NCI-H345 treated with DMSO at 0.1 percent for 48 hours (cell line): ENCODE results near the gene C1orf174.

ENCODE experiments used
- DNase-seq: peaks from one replicate; lab custom pipeline; 2025; ENCODE audit not compliant: unreplicated experiment; lab: John Stamatoyannopoulos, UW

The C1orf174 gene

DNA sequence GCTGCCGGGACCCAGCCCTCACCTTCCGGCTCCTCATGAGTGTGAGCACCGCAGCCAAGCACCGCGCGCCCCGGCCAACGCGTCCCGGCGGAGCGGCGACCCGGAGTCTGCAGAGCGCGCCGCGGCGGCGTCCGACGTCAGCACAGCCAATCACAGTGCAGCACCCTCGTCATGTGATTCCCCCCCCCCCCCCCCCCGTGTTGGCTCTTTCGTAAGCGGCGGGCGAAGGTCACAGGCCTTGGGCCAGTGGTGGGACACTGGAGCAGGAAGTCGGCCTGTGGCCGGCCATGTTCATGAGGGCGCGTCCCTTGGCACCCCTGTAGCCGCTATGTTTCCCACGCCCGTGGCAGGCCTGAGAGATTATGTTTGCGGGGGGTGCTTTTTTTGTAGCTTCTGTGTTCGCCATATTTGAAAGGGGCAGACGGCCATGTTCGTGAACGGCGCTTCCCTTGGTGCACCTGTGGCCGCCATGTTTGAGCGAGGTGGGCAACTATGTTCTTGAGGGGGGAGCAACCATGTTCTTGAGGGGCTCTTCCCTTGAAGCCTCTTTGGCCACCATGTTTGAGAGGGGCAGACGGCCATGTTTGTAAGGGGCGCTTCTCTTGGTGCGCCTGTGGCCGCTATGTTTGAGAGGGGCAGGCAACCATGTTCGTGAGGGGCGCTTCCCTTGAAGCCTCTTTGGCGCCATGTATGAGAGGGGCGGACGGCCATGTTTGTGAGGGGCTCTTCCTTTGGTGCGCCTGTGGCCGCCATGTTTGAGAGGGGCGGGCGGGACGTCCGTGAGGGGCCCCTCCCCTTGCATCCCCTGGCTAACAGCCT, at the start of gene C1orf174:
Gene C1orf174 (minus strand): TSS at position 123 of the 819 bp plus-strand sequence. CDS start 86 bp downstream, at position 37.
- peak; percentile 98 for DNase-seq

DNA sequence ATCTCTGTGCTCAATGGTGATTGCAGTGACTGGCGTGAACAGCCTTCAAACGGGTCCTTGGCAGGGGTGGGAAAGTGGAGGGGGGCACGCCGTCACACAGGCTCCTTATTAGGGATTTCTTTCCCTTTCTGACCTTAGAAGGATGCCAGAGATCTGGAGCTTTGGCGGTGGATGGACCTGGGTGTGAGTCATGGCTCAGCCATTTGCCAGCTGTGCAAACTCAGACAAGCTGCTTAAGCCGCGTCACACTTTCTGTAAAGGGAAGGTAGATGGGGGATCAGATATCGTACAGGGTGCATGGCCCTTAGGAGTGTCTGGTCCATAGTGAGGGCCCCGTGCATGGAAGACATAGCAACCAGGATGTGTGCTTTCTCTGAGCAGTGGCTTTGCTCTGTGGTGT, 48.3 kb upstream of the C1orf174 start:
- DNase-seq = no peak

DNA sequence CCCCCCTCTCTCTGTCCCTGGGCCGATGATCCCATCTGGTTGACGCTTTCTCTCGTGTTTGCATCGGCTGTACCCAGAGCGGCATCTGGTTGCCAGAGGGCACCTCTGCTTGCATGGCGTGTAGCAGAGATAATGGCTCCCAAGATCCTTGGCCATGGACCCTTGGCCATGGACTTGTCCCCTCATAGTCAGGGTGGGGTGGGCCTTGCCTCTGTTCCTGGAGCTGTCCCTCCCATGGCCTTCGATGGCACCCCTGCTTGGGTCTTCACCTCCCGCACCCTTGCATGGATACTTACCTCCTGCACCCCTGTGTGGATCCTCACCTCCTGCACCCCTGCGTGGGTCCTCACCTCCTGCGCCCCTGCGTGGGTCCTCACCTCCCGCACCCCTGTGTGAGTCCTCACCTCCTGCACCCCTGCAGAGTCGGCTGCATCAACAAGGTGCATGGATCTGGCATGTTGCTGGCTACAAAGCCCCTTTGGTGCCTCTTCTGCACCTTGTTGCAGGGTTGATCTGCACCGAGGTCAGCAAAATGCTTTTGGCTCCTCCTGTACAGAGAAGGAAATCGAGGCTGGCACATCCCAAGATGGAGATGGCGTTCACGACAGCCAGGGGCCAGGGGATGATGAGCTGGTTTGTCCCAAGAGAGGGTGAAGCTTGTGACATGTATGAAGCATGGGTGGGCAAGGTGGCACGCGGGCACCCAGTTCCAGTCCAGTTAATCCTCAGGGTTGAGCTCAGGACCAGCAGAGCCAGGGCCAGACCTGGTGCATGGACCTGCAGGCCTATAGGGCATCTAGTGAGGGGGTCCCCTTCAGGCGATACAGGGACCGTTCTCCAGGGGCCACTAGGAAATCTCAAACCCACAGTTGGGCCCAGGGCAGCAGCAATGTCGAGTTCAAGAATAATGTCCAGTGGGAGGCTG, 46.1 kb upstream of the C1orf174 start:
- peak; percentile 8 for DNase-seq

DNA sequence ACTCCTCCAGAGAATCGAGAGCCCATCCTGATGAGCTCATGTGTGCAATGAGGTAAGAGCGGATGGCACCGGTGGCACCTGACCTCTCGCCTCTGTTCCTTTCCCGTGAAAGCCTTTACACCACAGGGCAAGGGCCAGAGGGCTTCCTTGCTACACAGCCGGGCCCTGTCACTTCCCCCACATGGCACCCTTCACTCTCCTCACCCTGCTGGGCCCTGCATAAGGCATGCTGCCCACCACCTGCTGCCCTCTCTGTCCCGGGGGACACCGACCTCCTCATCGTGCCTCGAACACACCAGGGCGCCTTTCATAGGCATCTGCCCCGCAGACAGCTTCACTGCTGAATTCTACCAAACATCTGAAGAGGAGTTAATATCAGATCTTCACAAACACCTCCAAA, 45.1 kb upstream of the C1orf174 start:
- DNase-seq = no peak

DNA sequence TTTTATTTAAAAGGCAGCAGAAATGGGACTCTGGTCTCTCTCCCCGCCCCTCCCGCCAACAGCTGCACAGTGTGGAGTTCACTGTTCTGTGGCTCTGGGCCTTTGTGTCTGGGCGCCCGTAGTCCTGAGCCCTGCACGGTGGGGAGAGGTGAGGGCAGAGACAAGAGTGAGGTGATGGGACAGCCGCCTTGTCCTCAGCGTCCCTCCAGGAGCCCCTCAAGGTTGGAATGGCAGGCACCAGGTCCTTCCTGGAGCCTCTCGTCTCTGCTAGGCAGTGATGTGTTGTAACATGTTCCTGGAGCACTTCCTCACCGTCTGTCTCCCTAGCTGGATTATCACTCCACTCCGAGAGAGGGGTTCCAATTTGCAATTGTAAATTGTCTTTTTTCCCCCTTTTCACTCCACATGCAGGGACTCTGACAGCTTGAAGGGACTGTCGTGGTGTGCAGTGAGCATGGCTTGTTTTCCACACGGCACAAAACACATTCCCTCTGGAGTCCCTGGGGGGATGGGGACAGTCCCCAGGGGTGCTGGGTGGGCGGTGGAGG, 44.6 kb upstream of the C1orf174 start:
- DNase-seq = no peak

DNA sequence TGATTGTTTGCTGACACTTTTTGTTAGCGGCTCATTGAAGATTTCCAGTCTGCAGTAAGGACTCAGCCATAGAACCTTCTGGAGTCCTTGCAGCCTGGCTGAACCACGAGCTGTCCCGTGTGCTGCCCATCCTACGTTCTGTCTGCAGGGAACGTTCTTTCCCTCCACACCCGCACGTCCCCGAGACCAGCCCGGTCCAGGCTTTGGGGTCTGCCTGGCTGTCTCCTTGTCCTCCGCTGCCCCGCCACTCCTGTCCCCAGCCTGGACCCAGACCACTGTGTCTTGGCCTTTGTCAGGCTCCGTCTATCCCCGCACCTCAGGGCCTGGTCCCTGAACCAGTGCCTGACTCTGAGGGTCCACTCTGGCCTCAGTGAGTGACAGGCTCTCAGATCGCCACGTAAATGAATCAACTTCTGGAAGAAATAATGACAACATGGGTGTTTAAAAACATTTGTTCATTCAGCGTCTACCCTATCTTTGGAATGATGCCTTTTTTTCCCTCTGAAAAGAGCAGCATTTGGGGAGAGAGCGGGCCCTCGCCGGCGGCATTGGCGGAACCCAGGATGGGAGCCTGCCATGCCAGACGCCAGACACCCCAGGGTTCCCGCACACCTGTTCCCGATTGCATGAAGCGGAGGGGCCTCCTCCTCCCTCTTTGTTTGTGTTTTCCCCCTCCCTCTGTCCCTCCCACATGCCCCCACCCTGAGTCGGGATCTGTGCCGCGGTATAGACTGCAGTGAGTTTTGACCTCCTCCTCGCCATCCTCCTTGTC, 43.9 kb upstream of the C1orf174 start:
- DNase-seq = peak; percentile 60

DNA sequence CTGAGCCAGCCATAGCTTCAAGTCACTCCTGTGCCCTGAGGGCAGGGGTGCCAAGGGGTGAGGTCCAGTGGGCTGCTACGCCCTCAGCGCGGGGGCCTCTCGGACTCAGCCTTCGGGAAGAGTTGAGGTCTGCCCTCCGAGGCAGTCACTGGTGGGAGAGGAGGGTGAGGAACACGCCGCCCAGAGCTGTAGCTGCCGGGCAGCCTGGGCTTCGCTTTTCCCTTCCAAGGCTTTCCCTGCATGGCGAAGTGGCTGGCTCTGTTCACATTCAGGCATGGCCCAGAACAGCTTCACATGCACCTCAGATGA, 43.0 kb upstream of the C1orf174 start:
- no peak for DNase-seq

DNA sequence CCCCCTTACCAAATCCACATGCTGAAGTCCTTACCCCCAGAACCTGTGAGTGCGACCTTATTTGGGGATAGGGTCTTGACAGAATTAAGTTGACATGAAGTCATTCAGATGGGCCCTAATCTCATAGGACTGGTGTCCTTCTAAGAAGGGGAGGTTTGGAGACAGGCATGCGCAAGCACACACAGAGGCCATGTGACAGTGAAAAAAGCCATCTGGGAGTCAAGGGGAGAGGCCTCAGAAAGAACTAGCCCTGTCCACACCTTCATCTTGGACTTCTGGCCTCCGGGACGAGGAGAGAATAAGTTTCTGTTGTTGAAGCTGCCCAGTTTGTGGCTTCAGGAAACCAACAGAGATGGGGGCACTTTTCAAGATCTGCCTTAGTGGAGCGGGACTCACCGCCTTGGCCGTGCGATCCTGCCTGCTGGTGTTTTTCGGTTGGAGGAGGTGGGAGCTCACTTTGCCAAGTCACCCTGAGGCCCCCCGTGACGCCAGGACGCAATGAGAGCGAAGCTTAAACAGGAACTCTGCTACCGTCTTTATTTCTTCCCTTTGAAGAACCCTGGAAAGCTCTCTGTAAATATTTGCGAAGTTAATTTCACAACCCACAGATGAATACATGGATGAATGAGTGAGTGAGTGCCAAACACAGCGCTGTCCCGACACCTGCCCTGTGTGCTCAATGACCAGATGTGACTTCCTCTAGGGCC, 42.5 kb upstream of the C1orf174 start:
- DNase-seq = peak; percentile 96

DNA sequence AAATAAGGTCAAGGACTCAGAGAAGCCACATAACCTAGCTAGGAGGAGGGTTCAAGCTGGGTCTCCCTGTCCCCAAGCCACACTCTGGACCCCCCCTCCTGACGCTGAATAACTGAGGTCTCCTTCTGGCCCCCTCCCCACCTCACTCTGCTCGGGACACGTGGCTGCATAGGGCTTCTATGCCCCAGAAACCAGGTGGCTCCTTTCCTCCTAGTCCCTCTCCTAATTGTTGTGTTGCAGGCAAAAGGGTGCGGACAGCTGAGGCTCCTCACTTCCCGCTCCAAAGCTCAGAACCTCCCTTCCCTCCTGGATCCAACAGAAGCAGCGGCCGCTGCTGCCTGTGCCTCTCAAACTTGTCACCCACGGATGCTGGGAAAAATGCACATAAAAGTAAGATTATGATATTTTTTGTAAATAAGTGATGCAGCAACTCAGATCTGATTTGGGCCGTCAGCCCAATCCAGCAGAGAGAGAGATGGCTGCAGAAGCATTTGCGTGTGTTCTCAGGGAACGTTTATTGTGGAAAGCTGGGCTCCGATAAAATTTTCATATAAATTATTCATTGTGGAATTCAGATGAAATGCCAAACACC, 40.8 kb upstream of the C1orf174 start:
- no peak for DNase-seq

DNA sequence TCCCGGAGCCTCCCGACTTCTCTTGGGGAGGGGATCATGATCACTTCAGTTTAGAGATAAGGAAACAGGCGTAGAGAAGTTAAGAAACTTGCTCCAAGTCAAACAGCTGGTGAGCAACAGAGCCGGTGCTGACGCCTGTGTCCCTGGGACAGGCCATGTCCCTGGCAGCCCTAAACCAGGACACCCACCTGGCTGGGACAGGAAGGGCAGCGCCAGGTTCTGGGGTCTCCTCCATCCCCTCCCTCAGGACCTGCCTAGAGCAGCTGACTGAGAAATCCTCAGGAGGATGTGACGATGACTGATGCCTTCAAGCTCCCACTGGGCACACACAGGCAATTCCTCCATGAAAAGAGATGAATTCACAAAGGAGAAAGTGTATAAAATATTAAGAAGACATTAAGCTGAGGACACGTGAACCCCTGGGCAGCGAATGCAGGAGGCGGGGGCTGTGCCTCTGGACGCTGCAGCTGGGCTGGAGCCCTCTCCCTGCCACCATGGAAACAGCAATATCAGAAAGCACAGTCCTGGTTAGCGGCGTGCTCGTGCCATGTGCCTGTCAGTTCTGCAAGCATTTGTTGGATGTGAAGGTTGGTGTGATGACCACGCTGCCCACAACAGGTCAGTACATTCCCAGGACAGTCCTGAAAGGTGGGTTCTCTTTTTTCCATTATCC, 40.1 kb upstream of the C1orf174 start:
- no peak for DNase-seq

DNA sequence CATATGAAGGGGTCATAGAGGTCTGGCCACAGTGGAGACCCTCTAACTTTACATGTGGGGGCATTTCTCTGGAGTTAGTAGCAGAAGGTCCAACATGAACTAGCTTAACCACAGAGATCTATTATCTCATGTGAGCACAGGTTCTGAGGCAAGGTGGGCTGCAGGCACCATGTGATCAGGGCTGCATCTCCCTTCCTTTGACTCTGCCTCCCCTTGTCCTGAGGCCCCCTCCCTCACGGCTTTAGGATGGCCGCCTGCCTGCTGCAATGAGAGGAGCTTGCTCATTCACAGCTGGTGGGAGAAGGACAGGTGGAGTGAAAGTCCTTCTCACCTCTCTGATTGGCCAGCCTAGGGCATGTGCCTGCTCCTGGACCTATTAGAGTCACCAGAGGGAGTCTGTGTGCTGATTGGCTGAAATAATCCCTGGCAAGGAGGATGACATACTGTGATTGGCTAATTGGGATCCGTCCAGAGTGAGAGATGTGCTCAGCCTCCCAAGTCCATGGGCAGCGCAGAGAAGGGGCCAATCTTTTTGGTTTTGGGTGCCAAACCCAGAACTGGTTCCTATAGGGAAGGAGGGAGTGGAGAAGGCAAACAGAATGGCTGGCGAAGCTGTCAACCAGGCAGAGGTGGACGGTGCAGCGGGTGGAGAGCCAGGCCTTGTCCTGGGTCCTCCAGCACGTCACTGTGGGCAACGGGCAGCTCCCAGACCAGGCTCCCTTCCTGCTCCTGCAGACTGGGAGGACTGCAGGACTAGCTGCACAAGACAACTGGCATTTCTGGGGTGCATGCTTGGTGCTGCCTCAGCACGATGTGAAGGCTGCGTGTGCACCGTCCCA, 39.4 kb upstream of the C1orf174 start:
- DNase-seq = no peak

DNA sequence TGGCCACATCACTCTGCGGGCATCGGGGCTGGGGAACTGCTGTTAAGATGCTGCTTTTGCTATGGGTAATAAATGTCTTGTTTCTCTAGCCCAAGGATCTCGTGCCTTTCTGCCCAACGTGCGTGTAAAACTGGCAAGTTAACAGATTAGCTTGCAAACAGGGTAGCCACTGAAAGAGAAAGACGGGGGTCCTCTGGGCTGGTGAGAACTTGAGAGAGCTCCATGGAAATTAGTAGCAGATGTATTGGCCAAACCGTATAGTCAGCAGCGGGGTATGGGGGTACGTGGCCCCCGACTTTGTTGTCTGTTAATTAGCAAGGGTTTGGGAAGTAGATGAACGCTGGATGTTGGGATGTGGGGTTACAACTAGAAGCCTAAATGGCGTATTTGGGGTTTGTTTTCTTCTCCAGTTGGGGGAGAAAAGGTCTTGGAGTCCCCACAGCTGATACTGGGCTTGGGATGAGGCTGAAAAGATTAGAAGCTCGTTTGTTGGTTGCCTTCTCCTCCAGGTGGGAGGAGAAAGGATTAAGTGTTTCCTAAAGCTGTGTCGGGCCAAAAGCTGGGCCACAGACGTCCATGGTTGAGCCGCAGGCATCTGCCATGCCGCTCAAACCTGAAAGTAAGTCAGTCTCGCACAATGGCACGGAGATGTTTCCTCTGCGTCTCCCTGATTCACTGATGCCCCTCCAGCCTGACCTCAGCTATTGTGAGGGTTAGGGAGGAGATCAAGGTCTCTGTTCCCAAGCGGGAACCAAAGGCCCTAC, 32.3 kb upstream of the C1orf174 start:
- no peak for DNase-seq

DNA sequence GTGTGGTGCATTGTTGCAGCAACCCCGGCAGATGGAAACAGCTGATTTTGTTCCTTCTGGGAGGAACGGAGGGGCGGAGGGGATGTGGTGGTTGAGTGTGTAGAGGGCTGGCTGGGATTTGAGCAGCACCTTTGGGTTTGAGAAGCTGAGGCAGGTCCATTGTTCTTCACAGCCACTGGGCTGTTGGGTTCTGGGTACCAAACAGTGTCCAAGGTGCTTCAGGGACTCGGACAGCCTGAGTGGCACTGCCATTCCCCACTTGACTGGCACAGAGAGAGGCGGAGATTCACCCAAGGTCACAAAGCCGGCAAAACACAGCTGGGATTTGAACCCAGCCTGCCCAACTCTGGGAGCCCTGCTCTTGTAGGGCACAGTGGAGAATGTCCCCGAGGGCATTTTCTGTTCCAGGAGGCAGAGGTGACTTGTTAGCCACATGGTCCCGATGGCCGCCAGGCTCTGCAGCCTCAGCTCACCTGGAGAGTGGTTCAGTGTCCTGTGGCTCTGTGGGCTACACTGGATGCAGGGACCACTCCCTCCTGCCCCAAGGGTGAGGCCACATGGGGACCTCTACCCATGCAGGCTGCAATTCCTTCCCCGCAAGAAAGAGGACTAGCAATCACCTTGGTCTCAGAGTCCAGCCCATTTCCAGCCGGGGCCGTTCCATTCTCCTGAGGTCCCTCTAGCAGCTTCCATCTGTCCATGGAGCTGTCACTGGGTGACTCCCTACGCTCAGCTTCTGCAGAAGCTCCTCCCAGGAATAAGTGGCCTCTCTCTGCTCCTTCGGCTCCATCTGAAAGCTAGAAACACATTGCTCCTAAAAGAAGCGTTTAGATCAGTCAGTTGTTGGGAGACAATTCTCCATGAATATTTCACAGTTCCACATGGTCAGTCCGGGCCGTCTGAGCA, 31.2 kb upstream of the C1orf174 start:
- no peak for DNase-seq

DNA sequence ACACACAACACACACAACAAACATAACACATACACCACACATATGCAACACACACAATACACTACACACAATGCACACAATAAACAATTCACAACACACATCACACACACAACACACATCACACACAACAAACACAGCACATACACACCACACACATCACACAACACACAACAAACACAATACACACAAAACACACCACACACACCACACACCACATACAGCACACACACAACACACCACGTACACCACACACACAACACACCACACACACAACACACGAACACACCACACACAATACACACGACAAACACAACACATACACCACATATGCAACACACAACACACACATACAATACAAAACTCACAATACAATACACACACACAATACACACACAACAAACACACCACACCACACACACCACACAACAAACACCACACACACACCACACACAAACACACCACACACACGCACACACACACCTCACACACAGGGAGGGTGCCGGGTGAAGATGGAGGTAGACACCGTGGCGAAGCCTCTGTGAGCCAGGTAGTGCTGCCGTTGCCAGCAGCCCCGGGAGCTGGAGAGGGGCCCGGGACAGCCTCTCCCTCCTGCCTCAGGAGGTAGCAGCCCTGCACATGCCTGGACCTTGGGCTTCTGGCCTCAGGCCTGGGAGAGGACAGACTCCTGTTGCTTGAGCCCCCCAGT, 30.4 kb upstream of the C1orf174 start:
- no peak for DNase-seq

DNA sequence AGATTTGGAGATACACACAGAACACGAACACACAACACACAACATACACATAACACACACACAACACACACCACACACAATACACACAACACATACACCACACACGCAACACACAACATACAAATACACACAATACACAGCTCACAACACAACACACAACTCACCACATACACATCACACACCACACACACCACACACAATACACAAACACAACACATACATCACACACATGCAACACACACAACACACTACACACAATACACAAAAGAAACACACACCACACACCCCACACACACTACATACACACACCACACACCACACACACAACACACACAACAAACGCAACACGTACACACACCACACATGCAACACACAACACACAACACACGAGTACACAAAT, 29.1 kb upstream of the C1orf174 start:
- DNase-seq = no peak

DNA sequence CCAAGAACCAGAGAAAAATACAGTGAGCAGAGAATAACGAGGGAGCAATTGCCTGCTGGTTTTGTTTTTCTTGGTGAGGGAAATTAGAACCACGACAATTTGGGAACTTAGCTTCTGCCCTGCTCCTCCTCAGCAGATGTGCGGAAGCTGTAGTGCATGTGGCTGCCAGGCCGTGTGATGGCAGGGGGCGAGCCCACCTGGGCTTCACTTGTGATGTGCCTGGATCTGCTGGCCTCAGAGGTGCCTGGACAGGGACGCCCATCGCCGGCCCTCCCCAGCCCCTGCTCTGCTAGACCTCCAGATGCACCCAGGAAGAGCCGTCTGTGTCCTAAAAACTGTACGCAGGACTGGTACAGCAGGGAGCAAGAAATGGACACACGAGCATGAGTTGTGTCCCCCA, 28.5 kb upstream of the C1orf174 start:
- DNase-seq = peak; percentile 74
